Retinal pigment epithelial cell (primary cell): Measurements from ENCODE around the gene RAB21.
A peak's percentile ranks its signal among the peaks of the same experiment; 100 is the strongest.

Experiments
- DNase-seq: peaks from one replicate; pipeline ENCODE4 v3.0.0-alpha.2; 2010; ENCODE audit warnings: low read depth
- H3K4me3 ChIP-seq: 2 replicates; pipeline ENCODE4 v1.5.1; 2011; ENCODE audit warnings: mild to moderate bottlenecking, low read length, control low read depth, moderate library complexity
- TF ChIP-seq, protein P1 (sequence below): conservative IDR thresholded peaks from 2 replicates; pipeline ENCODE4 v1.5.1; 2011; ENCODE audit warnings: low read depth, low read length, control low read depth, inconsistent platforms

The RAB21 gene

DNA sequence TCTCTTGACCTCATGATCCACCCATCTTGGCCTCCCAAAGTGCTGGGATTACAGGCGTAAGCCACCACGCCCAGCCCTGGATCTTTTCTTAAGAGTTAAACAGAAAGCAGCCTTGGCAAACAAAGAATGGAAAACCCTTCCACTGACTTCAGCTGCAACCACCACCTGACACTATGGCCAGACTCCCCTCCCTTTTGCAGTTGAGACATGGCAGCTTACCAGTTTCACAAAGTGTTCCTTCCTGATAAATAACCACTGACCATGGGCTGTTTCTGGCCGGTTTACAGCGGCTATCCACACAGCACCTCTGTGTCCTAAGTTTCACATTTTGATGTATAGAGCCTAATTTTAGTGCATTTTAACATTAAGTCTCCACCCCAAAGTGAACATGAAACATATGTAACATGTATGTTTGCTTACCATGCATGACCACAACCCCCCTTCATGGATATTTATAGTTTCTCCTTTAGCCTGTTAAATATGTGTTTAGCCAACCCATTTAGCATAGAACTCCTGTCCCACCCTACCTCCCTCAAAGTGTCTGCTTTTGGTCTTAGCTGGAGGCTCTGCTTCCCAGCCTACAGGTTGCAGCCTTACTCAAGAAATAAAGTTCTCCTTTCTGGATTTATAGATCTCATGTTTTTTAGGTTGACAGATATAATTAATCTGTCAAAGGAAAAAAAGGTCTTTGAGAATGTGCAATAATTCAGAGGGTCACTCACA is 32.7 kb upstream of the RAB21 start:
- TF ChIP-seq, protein P1, sequence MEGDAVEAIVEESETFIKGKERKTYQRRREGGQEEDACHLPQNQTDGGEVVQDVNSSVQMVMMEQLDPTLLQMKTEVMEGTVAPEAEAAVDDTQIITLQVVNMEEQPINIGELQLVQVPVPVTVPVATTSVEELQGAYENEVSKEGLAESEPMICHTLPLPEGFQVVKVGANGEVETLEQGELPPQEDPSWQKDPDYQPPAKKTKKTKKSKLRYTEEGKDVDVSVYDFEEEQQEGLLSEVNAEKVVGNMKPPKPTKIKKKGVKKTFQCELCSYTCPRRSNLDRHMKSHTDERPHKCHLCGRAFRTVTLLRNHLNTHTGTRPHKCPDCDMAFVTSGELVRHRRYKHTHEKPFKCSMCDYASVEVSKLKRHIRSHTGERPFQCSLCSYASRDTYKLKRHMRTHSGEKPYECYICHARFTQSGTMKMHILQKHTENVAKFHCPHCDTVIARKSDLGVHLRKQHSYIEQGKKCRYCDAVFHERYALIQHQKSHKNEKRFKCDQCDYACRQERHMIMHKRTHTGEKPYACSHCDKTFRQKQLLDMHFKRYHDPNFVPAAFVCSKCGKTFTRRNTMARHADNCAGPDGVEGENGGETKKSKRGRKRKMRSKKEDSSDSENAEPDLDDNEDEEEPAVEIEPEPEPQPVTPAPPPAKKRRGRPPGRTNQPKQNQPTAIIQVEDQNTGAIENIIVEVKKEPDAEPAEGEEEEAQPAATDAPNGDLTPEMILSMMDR: no peak
- DNase-seq: no peak
- H3K4me3 ChIP-seq: no peak overlapping the region

DNA sequence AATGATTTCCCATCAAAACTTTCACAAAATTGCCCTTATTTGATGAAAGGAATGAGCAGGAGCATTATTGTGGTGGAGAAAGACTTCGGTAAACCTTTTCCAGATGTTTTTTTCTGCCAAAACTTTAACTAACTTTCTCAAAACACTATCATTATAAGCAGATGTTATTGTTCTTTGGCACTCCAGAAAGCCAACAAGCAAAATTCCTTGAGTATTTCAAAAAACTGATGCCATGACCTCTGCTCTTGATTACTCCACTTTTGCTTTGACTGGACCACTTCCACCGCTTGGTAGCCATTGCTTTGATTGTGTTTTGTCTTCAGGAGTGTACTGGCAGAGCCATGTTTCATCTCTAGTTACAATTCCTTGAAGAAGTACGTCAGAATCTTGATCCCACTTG is 29.7 kb upstream of the RAB21 start:
- DNase-seq: no peak
- TF ChIP-seq, protein P1: no peak
- H3K4me3 ChIP-seq: no peak overlapping the region

DNA sequence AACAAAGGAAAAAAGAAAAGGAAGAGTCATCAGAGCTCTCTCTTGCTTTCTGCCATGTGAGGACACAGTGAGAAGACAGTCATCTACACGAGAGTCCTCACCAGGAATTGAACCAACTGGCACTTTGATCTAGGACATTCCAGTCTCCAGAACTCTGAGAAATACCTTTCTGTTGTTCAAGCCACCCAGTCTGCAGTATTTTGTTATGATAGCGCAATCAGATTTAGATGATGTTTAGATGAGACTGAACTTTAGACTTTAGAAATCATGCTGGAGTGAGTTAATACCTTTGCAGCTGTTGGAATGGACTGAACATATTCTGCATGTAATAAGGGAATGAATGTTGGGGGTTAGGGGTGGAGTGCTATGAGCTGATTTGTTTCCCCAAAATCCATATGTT is 28.1 kb upstream of the RAB21 start:
- no peak for DNase-seq
- no peak overlapping the region for H3K4me3 ChIP-seq
- TF ChIP-seq, protein P1: no peak

DNA sequence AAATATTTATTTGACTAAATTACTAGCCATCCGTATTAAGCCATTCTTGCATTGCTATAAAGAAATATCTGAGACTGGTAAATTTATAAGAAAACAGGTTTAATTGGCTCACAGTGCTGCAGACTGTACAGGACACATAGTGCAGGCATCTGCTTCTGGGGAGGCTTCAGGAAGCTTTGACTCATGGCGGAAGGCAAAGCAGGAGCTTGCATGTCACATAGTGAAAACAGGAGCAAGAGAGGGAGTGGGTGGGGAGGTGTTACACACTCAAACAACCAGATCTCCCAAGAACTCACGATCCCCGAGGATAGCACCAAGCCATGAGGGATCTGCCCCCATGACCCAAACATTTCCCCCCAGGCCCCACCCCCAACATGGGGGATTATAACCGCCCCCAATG is 26.7 kb upstream of the RAB21 start:
- TF ChIP-seq, protein P1: no peak

DNA sequence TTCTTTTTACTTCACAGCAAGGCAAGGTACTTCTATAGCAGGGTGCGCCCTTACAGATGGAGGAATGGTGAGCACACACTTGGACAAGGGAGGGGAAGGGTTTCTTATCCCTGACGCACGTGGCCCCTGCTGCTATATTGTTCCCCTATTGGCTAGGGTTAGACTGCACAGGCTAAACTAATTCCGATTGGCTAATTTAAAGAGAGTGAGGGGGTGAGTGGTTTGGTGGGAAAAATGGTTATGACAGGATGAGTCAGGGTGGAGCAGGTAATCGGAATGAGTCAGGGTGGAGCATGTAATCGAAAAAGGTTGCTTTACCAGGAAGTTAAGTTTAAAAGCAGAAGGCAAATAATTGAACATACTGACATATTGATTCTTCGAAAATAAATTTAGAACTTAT is 23.7 kb upstream of the RAB21 start:
- TF ChIP-seq, protein P1: no peak
- no peak overlapping the region for H3K4me3 ChIP-seq
- no peak for DNase-seq

More for the DNA sequence above, 26.7 kb upstream of the RAB21 start:
- H3K4me3 ChIP-seq: no peak overlapping the region
- no peak for DNase-seq

DNA sequence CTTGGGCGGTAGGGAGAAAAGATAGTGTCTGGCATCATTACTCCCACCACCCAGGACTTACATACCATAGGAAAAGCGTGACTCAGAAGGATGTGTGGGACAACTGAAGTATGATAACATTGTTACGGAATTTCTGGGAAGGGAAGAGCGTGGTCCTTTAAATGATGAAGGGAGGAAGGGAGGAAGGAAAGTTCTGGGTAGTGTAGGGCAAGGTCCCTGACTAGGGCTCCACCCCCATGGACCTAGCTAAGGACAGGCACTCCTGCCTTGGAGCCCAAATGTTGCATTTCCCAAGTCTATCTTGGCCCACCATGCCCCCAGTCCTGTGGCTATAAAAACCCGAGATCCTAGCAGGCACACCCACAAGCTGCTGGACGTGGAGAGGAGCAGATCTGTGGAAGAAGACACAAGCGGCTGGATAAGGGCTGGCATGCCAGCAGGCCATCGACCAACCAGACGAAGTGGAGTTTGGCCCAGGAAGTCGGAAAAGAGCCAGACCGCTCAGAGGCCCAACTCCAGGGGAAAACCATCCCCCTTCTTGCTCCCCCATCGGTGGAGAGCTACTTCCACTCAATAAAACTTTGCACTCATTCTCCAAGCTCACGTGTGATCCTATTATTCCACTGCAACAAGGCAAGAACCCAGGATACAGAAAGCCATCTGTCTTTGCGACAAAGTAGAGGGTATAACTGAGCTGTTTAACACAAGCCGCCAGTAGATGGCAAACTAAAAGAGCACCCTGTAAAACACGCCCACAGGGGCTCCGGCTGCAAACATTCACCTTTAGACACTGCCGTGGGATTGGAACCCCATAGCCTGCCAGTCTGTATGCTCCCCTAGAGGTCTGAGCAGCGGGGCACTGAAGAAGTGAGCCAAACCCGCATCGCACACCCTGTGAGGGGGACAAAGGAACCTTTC is 23.0 kb upstream of the RAB21 start:
- TF ChIP-seq, protein P1: peak; percentile 2
- no peak overlapping the region for H3K4me3 ChIP-seq
- no peak for DNase-seq
